ENCODE data around the gene TTC23. TPM values are rescaled to one million over a fixed set of nuclear protein-coding genes. Genes with fewer than 3 reads are reported as not detected.
A peak's percentile ranks its signal among the peaks of the same experiment; 100 is the strongest.

TTC23 gene
- total RNA-seq, 1 donor from 2014 or later, result 7.8 TPM

GRCh38 chr15:99275061-99275460, 25.7 kb upstream of the TTC23 start:
- Mint-ChIP-seq H3K27ac (ENCODE audit: unreplicated experiment) (no peak overlapping the region), H3K4me1 (ENCODE audit: low read depth, unreplicated experiment) (peaks cover 20% of the 10 kb centered on the region), H3K27me3 (ENCODE audit: unreplicated experiment) (no peaks in the 10 kb centered on the region), H3K4me3 (ENCODE audit: unreplicated experiment) (no peak overlapping the region), H3K36me3 (ENCODE audit: unreplicated experiment) (no peaks in the 10 kb centered on the region), H3K9me3 (ENCODE audit: unreplicated experiment) (no peaks in the 10 kb centered on the region)
- TF ChIP-seq CTCF (IDR thresholded peaks at IDR 0.05; ENCODE audit: partially characterized antibody, unreplicated experiment), result no peak
- DNase-seq, result no peak

- H3K36me3 Mint-ChIP-seq (ENCODE audit: unreplicated experiment), result no peaks in the 10 kb centered on the region
- H3K27me3 Mint-ChIP-seq (ENCODE audit: unreplicated experiment), result no peaks in the 10 kb centered on the region
- no peak for DNase-seq
- no peak overlapping the region for H3K4me3 Mint-ChIP-seq (ENCODE audit: unreplicated experiment)
- peaks cover 20% of the 10 kb centered on the region for H3K4me1 Mint-ChIP-seq (ENCODE audit: low read depth, unreplicated experiment)
- no peak for TF ChIP-seq CTCF (IDR thresholded peaks at IDR 0.05; ENCODE audit: partially characterized antibody, unreplicated experiment)
- H3K9me3 Mint-ChIP-seq (ENCODE audit: unreplicated experiment), result no peaks in the 10 kb centered on the region
- no peak overlapping the region for H3K27ac Mint-ChIP-seq (ENCODE audit: unreplicated experiment)
These were observed 24.4 kb upstream of the TTC23 start for GRCh38 chr15:99273801-99274200.

GRCh38 chr15:99268431-99268830, 19.1 kb upstream of the TTC23 start:
- Mint-ChIP-seq H3K27ac (ENCODE audit: unreplicated experiment) (no peak overlapping the region), H3K27me3 (ENCODE audit: unreplicated experiment) (no peaks in the 10 kb centered on the region), H3K36me3 (ENCODE audit: unreplicated experiment) (peaks cover 5% of the 10 kb centered on the region), H3K4me3 (ENCODE audit: unreplicated experiment) (no peak overlapping the region), H3K9me3 (ENCODE audit: unreplicated experiment) (peaks cover 3% of the 10 kb centered on the region), H3K4me1 (ENCODE audit: low read depth, unreplicated experiment) (peaks cover 38% of the 10 kb centered on the region)
- DNase-seq, result no peak
- no peak for TF ChIP-seq CTCF (IDR thresholded peaks at IDR 0.05; ENCODE audit: partially characterized antibody, unreplicated experiment)

- Mint-ChIP-seq H3K27ac (ENCODE audit: unreplicated experiment) (no peak overlapping the region), H3K4me3 (ENCODE audit: unreplicated experiment) (no peak overlapping the region), H3K36me3 (ENCODE audit: unreplicated experiment) (peaks cover 5% of the 10 kb centered on the region), H3K27me3 (ENCODE audit: unreplicated experiment) (no peaks in the 10 kb centered on the region), H3K9me3 (ENCODE audit: unreplicated experiment) (peaks cover 3% of the 10 kb centered on the region), H3K4me1 (ENCODE audit: low read depth, unreplicated experiment) (peaks cover 37% of the 10 kb centered on the region)
- no peak for TF ChIP-seq CTCF (IDR thresholded peaks at IDR 0.05; ENCODE audit: partially characterized antibody, unreplicated experiment)
- DNase-seq, result no peak
These were observed 18.6 kb upstream of the TTC23 start for GRCh38 chr15:99267957-99268356.

GRCh38 chr15:99265541-99266070, 16.2 kb upstream of the TTC23 start:
- Mint-ChIP-seq H3K27me3 (ENCODE audit: unreplicated experiment) (no peaks in the 10 kb centered on the region), H3K36me3 (ENCODE audit: unreplicated experiment) (peaks cover 5% of the 10 kb centered on the region), H3K27ac (ENCODE audit: unreplicated experiment) (peak overlapping the region; percentile 86), H3K4me3 (ENCODE audit: unreplicated experiment) (peak overlapping the region; percentile 43), H3K9me3 (ENCODE audit: unreplicated experiment) (peaks cover 3% of the 10 kb centered on the region), H3K4me1 (ENCODE audit: low read depth, unreplicated experiment) (peaks cover 36% of the 10 kb centered on the region)
- no peak for DNase-seq
- TF ChIP-seq CTCF (IDR thresholded peaks at IDR 0.05; ENCODE audit: partially characterized antibody, unreplicated experiment), result no peak
